GM21360 (cell line): ENCODE data around the gene PTAFR.

Experiments
- ATAC-seq: cut with Tn5 transposase; IDR thresholded peaks from one replicate; pipeline ENCODE4 v1.9.1; 2021; ENCODE audit warnings: mild to moderate bottlenecking, moderate library complexity; ENCODE audit not compliant: unreplicated experiment

Gene PTAFR

DNA sequence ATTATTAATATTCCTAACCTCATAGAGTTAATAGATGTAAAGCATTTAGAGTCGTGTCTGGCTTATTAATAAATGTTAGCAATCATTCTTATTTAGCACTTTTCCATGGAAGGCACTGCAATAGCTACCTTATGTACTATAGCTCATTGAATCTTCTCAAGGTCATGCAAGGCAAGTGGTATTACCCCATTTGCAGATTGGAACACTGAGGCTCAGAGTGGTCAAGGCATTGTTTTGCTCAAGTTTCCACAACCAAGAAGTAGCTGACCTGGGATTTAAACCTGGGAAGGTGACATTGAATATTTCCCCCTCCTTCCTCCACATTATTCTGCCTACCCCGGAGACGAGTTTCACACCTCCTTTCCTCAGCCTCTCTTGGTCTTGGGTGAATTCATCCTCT, 50.3 kb downstream of the PTAFR start:
- ATAC-seq = no peak

DNA sequence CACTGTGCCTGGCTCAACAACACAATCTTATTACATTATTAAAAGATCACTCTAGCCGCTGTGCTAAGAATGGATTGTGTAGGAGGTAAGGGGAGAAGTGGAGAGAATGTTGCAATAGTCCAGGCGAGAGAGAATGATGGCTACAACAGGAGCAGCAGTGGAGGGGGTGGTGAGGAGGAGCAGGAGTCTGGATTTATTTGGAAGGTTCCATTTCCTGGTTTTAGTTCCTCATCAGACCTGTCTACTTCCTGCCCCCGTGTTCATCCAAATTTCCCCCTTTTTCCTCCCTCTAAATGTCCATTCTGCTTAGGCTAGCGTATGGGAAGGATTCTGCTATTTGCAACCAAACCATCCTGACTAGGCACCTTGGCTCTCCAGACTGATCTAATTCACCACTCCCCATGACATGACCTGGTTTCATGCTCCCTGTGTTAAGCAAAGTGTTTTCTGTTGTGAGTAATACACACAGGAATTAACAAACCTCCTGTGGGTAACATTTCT, 53.0 kb downstream of the PTAFR start:
- no peak for ATAC-seq

DNA sequence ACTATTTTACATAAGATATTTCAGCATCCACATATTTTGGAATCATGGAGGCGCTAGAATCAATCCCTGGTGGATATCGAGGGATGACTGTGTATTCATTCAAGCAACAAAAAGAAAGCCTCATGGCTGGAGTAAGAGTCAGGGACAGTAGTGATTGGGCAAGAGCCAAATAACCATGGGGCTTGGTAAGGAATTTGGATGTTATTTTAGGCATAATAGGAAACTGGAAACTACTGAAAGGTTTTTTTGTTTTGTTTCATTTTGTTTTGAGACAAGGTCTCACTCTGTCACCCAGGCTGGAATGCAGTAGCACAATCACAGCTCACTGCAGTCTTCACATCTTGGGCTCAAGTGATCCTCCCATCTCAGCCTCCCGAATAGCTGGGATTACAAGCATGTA, 54.3 kb downstream of the PTAFR start:
- no peak for ATAC-seq

DNA sequence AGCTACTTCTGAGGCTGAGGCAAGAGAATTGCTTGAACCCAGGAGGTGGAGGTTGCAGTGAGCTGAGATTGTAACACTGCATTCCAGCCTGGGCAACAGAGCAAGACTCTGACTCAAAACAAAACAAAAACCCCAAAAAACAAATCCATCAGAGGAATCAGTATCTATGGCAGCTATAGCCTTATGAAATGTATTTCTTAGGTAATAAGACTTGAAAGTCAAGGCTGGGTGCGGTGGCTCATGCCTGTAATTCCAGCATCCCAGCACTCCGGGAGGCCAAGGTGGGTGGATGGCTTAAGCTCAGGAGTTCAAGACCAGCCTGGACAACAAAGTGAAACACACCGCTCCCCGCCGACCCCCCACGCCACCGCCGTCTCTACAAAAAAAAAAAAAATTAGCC, 56.9 kb downstream of the PTAFR start:
- ATAC-seq = no peak

DNA sequence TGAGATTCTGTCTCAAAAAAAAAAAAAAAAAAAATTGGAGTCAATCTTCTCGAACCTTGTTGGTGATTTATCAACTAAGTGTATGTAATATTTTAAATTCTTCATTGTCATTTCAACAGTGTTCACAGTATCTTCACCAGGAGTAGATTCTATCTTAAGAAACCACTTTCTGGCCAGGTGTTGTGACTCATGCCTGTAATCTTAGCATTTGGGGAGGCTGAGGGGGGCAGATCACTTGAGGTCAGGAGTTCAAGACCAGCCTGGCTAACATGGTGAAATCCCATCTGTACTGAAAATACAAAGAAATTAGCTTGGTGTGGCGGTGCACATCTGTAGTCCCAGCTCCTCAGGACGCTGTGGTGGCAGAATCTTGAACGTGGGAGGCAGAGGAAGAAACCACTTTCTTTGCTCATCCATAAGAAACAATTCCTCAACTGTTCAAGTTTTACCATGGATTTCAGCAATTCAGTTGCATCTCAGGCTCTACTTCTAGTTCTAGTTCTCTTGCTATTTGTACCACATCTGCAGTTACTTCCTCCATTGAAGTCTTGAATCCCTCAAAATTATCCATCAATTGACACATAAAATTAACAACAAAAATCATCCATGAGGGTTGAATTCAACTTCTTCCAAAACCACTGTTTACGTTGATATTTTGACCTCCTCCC, 57.7 kb downstream of the PTAFR start:
- no peak for ATAC-seq

DNA sequence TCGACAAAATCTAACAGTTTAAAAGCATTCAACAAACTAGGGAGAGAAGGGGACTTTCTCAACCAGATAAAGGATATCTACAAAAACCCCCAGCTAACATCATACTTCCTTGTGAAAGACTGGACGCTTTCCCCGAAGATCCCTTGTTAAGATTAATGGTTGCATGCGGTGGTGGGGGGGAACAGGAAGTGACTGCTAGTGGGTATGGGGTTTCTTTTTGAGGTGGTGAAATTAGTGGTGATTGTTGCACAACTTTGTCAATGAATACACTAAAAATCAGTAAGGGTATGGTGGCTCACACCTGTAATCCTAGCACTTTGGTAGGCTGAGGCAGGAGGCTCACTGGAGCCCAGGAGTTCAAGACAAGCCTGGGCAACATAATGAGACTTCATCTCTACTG, 61.2 kb downstream of the PTAFR start:
- ATAC-seq = no peak

DNA sequence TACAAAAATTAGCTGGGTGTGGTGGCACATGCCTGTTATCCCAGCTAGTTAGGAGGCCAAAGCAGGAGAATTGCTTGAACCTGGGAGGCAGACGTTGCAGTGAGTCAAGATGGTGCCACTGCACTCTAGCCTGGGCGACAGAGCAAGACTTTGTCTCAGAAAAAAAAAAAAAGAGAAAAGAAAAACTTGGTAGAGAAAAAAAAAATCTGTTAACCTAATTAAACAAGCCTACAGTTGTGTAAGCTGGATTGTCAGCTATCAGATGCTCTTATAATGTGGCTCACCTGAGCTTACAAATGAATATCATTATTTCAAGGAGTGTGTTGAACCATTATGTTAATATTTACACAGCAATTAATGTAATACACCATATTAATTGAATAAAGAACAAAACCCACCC, 61.6 kb downstream of the PTAFR start:
- no peak for ATAC-seq

DNA sequence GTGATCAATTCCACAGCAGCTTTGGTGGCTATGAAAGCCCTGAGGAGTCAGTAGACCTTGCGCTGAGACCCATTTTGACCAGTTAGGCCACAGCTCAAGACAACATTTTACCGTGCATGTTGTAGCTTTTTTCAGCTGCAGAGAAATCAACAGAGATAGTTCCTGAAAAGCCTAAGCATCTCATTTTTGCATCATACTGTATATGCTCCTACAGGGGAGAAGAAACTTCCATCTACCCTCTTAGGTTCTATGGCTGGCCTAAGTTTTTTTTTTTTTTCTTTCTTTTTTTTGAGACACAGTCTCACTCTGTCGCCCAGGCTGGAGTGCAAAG, 63.3 kb downstream of the PTAFR start:
- no peak for ATAC-seq

DNA sequence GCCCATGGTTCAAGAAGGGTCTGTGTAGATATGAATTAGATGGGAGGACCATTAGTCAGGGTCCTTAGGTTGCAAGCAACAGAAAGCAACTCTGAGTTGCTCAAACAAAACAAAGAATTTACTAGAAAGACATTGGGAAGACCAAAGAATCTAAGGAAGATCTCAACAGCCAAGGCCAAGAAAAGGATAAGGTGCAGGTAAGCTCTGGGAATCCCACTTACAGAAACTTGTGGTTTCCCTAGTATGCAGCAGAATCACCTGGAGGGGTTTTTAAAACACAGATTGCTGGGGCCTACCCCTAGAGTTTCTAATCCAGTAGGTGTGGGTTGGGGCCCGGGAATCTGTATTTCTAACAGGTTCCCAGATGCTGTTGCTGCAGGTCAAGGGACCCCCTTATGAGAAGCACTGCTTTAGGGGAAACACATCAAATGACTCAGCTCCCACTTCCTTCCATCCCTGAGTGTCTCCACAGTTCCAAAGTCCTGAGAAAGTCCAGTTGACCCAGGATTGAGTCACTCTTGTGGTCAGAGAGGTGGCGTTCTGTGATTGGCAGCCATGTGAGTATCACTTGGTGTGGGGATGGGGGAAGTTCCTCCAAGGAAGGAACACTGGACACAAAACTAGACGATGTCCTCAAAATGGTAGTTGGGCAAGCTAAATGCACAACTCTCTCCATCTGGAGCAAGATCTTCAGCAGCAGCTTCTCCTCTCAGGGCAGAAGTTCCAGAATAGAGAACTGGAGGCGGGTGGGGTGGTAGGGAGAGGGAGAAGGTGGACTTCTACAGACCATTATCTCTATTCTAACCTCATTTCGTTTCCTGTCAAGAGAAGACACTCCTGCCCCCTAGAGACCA, 63.9 kb downstream of the PTAFR start:
- ATAC-seq = no peak

DNA sequence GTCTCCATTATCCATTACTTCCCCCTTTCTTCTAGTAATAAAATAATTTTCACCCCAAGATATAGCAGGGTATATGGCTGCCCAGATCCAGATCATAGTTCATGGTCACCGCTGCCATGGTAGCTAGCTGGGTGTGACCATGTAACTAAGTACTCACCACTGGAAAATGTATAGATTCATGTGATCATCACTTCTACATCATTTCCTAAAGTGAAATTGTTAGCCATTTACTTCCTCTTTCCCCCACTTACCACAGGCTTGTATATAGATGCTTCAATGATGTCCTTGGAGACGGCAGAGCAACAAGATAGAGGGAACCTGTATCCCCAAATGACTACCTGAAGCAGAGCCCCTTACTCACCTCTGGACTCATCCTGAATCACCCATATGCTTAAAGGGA, 65.3 kb downstream of the PTAFR start:
- ATAC-seq = no peak

DNA sequence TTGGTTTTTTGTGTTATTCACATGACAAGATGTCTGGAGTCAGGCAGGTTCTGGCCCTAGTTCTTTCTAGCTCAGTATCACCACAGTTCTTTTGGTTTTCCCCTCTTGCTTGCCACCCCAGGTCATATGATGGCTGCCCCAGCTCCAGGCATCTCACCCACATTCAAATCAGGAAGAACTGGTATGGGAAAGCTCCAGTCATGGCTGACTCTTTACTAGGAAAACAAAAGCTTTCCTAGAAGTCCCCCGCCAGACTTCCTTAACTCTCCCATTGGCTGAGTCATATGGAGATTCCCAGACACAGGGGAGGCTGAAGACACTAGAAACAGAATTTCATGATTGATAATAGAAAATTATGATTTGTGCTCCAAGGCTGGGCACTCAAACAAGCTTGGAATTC, 65.9 kb downstream of the PTAFR start:
- ATAC-seq = no peak

DNA sequence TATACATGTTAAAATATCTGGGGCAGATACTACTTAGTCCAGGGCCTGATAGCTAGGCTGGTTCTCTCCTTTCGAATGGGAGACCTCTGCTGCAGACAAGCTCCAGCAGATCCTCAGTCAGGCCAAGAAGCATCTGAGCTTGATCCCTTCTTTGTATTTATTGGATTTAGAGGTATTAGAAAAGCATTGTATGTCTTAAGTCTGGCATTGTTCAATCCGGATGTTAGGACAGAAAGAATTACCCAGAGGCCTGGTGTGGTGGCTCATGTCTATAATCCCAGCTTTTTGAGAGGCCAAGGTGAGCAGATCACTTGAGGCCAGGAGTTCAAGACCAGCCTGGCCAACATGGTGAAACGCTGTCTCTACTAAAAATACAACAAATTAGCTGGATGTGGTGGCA, 66.9 kb downstream of the PTAFR start:
- no peak for ATAC-seq

DNA sequence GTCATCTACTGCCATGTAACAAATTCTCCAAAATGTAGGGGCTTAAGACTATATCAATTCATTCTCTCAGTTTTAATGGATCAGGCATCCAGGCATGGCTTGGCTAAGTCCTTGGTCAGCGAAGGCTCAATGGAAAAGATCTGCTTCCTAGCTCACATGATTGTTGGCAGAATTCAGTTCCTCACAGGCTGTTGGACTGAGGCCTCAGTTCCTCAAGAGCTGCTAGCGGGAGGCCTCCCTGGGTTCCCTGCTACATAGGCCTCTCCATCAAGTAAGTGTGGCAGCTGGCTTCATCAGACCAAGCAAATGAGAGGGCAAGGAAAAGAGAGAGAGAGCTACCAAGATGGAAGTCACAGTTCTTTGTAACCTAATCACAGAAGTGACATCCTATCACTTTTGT, 68.5 kb downstream of the PTAFR start:
- no peak for ATAC-seq

DNA sequence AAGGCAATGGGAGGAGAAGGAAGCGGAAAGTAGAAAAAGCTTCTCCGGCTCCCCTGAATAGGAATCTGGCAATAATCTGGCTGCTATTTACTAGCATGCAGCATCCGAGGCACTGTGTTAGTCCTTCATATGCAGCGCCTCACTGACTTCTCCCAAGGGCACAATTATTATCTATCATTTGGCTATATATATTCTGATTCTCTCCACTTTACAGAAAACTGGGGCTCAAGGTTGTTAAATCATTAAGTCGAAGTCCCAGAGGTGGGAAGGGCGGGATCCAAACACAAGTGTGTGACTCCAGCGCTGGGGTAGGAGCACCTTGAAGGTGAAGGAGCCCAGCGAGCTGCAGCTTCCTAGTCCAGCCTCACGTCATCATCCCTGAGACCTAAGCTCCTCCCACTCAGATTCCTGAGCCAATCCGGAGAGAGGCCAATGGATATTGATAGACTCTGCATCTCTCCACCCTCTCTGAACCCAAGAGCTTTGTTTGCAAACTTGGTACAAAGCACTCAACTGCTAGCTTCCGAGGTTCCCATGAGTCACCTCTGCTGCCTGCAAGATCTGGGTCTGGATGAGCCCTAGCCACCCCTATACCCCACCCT, 71.5 kb downstream of the PTAFR start:
- ATAC-seq = no peak

DNA sequence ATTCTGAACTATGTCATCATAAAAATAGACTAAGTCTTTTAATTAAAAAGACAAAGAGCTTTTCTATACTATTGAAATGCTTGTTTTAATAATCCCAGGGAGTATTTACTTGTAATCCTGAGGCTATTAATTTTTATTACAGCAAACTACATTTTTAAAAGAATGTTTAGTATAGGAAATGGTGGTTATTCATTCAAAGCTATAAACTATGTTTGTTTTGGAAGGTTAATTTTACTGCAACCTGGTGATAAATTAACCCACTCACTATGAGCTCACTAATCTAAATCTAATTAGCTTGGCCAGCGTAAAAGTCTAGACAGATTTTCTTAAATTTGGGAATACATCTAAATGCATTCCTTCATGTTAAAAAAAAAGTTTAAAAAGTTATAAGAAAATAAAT, 74.3 kb downstream of the PTAFR start:
- no peak for ATAC-seq

DNA sequence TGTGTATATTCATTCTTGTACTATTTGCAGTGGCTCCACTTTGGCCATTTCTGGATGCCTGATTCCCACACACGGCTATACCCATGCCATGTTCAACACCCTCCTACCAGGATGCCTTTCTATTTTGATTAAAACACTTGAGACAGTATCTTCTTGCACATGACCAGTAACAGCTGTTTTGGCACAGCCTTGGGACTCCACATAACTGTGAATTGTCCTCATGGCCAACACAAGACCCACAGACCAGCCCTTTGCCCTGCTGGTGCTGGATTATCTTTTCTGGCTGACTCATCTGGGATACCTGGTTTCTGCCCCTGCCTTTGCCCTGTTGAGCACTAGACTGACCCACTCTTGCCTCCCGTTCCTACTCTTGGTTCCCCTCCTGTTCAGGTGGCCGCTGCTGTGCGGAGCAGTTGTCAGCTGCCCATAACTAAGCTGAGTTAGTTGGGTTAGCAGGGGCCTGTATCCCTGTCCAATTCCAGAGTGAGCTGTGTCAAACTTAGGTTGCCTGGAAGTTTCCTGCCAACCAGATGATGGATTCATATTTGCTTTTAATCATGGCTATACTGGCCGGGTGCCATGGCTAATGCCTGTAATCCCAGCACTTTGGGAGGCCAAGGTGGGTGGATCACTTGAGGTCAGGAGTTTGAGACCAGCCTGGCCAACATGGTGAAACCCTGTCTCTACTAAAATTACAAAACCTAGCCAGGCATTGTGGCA, 77.3 kb downstream of the PTAFR start:
- ATAC-seq = no peak
